Stimulated activated naive B cell treated with anti-CD40 and anti-IgM and Interleukin-4, amounts not matched to agents 10 μg/mL and 1 μg/mL and 100 μg/mL, for 72 hours (primary cell): ENCODE results near the gene INPP4A.

Experiments
- ATAC-seq, 2 donors: fragments of 150-1000 bp; cut with Tn5 transposase; replicated peaks; 2 replicates each; pipeline ENCODE4 v1.10.0; 2021; ENCODE audit warnings: moderate library complexity in 1 of 2
- DNase-seq: peaks from one replicate; pipeline ENCODE4 v3.0.0; 2021
- H3K27ac Mint-ChIP-seq: one replicate; pipeline ENCODE4 v1.8.0; 2022; ENCODE audit warnings: mild to moderate bottlenecking, mixed read lengths
- H3K27me3 Mint-ChIP-seq, 2 donors: one replicate each; pipeline ENCODE4 v1.8.0; 2022; ENCODE audit warnings: mixed read lengths in 2 of 2
- H3K36me3 Mint-ChIP-seq, 2 donors: one replicate each; pipeline ENCODE4 v1.8.0; 2022; ENCODE audit warnings: mixed read lengths in 2 of 2, mild to moderate bottlenecking in 1 of 2
- H3K4me1 Mint-ChIP-seq, 2 donors: one replicate each; pipeline ENCODE4 v1.8.0; 2022; ENCODE audit warnings: mixed read lengths in 2 of 2, mild to moderate bottlenecking in 1 of 2
- H3K4me3 Mint-ChIP-seq, 2 donors: one replicate each; pipeline ENCODE4 v1.8.0; 2022; ENCODE audit warnings: mild to moderate bottlenecking in 2 of 2, mixed read lengths in 2 of 2, moderate library complexity in 1 of 2
- H3K9me3 Mint-ChIP-seq, 2 donors: one replicate each; pipeline ENCODE4 v1.8.0; 2022; ENCODE audit warnings: mixed read lengths in 2 of 2, mild to moderate bottlenecking in 1 of 2

The INPP4A gene

DNA sequence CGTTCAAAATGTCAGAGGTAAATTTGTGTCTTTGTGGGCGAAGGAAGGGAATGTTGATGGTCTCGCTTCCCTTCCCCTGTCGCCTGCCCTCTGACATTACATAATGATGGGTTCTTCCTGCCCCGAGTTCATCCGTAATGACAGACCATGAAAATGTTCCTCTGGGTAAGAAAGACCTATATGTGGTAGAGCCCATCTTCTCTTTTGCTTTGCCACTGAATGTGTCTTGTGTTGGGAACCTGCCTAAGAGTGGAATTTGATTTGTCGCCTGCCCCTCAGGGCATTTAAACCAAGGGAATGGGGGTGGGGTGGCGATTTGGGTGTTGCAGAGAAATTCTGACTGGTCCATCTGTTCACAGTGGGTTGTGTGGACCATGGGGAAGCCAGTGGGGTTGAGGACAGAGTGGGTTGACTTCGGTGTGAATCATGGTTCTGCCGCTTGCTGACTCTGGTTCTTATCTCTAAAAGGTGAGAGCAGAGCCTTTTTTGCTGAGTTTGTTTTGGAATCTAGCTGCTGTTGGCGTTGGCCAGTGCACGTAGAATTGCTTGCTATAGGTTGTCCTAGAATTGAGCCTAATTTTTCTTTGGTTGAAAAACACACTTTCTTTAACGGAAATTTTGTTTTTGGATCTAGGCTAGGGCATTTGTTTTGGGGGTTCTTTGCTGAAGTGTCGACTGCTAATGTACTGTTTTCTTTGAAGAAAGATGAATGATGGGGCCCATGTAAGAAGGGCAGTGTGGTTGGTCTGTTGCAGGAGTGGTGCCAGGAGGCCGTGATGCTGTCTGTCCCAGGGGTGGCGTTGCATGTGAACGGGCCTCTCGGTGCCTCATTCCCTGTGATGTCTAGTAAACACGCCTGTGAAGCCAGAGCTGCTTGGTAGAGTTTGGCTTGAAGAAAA lies 1.3 kb downstream of the INPP4A start:
- Mint-ChIP-seq H3K9me3 (no peaks in the 10 kb centered on the region), H3K36me3 (peaks cover 0 to 5% of the 10 kb centered on the region in 2 donors), H3K4me1 (peaks cover 13 to 50% of the 10 kb centered on the region in 2 donors), H3K27me3 (no peaks in the 10 kb centered on the region), H3K4me3 (peak overlapping the region; percentile 93), H3K27ac (peak overlapping the region; percentile 90)
- DNase-seq = no peak
- peak in 1 of 2 donors; percentile 2 for ATAC-seq

DNA sequence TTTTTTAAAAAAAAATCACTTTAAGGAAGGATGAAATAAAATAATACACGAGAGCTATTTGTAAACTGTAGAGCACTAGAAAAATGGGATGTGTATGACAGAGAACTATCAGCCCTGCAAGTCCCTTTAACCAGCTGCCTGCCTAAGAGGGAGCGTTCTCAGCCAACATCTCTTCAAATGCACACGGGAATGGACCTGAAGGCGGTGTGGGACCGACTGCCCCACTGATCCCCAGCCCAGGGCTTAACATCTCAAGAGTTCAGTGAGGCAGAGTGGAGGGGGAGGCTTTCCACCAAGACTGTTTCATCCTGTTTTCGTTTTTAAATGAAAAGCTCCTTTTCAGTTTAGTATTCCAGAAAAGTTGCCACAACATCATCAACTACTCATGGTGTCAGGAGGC lies 2.2 kb downstream of the INPP4A start:
- peaks cover 15 to 53% of the 10 kb centered on the region in 2 donors for H3K4me1 Mint-ChIP-seq

DNA sequence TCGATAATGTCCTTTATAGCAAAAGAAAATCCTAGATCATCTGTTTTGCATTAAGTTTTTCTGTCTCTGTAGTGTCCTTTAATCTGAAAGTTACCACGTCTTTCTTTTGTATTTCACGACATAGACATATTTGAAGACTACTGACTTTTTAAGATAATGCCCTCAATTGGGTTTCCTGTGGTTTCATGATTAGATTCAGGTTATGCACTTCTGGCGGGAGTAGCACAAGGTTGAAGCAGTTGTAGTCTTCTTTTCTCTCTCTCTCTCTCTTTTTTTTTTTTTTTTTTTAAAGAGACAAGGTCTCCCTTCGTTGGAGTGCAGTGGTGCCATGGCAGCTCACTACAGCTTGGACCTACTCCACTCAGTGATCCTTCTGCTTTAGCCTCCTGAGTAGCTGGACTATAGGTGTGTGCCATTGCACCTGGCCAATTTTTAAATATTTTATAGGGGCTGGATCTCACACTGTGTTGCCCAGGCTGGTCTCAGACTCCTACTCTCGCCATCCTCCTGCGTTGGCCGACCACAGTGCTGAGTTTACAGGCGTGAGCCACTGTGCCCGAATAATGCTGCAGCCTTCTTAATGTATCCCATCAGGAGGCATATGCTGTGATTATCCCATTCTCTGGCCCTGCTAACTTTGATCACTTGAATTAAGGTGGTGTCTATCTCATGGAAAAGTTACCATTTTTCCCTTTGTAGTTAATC lies 3.9 kb downstream of the INPP4A start:
- Mint-ChIP-seq H3K4me3 (no peak overlapping the region), H3K27me3 (no peaks in the 10 kb centered on the region), H3K4me1 (peaks cover 25 to 62% of the 10 kb centered on the region in 2 donors), H3K9me3 (peaks cover 0 to 1% of the 10 kb centered on the region in 2 donors), H3K36me3 (peaks cover 0 to 8% of the 10 kb centered on the region in 2 donors), H3K27ac (no peak overlapping the region)
- ATAC-seq (no peak), DNase-seq (no peak)

More for the DNA sequence above, 2.2 kb downstream of the INPP4A start:
- no peak overlapping the region for H3K4me3 Mint-ChIP-seq
- peaks cover 0 to 6% of the 10 kb centered on the region in 2 donors for H3K36me3 Mint-ChIP-seq
- no peaks in the 10 kb centered on the region for H3K9me3 Mint-ChIP-seq
- no peak overlapping the region for H3K27ac Mint-ChIP-seq
- ATAC-seq = no peak
- H3K27me3 Mint-ChIP-seq = no peaks in the 10 kb centered on the region
- DNase-seq = no peak

DNA sequence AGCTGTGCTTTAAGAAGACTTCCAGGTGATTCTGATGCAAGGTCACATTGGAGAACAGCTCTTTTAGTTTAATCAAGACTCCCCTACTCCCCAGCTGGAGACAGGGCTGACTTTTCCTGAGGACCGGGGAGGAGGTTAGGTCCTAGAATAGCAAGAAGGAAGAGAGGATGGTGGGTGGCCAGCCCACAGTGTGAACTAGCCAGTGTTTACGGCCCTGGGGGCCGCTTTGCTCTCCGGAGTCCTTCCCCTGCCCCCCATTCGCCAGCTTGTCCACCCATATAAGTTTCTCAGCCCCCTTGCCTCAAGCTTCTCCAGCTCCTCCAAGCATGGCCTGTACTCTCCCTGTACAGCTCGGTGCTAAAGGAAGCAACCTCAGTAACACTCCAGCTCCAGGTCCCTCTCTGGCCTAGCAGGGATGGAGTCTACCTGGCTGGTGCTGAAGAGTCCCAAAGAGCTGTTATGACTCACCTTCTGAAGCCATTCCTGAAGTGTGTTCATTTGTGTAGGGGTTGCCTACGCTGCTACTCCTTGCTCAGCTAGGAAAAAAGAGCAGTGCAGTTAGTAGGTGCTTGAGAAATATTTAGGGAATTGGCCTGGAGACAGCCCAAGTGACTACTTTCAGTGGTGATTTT lies 7.9 kb downstream of the INPP4A start:
- ATAC-seq (no peak), DNase-seq (no peak)
- peaks cover 37 to 69% of the 10 kb centered on the region in 2 donors for H3K4me1 Mint-ChIP-seq
- H3K4me3 Mint-ChIP-seq = no peak overlapping the region
- peaks cover 4 to 6% of the 10 kb centered on the region in 2 donors for H3K36me3 Mint-ChIP-seq
- no peaks in the 10 kb centered on the region for H3K27me3 Mint-ChIP-seq
- peaks cover 0 to 2% of the 10 kb centered on the region in 2 donors for H3K9me3 Mint-ChIP-seq
- H3K27ac Mint-ChIP-seq = no peak overlapping the region

DNA sequence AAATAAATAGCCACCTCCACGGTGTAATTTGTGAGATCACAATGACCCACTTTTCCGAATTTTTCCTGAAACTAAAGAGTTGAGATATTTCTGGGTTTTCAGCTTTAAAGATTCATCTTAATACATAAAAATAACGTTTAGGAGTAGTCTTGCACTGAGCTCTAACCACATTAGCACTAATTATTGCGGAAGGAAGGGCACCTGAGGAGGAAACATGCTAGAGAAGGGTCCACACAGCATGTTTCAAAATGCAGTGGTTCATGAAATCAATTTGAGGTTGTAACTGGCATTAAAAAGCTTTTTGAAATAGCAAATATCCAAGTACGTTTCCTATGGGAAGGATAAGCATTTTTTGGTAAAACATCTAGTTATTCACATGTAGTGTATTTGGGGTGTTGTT lies 8.4 kb downstream of the INPP4A start:
- DNase-seq = no peak
- ATAC-seq = no peak
- Mint-ChIP-seq H3K4me3 (no peak overlapping the region), H3K27me3 (no peaks in the 10 kb centered on the region), H3K9me3 (peaks cover 0 to 2% of the 10 kb centered on the region in 2 donors), H3K27ac (no peak overlapping the region), H3K36me3 (peaks cover 4 to 6% of the 10 kb centered on the region in 2 donors), H3K4me1 (peaks cover 37 to 71% of the 10 kb centered on the region in 2 donors)

DNA sequence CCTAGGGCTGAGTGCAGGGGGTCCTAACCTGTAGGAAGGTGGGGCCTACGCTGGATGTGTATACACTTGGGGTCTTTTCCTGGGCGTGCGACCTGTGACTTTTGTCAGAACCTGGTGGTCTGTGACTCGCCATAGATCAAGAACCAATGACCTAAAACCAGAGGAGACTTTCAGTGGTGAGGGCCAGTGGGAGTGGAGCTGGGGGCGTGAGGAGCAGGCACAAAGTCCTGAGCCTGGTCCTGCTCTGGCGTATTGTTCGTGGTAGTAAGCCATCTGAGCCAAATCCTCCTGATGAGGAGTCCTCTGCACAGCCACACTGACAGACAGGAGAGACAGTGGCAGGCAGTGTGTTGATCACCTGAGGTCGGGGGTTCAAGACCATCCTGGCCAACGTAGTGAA lies 8.9 kb downstream of the INPP4A start:
- peak overlapping the region in 1 of 2 donors; percentile 14 for H3K4me3 Mint-ChIP-seq
- peaks cover 6 to 7% of the 10 kb centered on the region in 2 donors for H3K36me3 Mint-ChIP-seq
- H3K4me1 Mint-ChIP-seq = peaks cover 42 to 73% of the 10 kb centered on the region in 2 donors
- H3K27ac Mint-ChIP-seq = peak overlapping the region; percentile 27
- ATAC-seq (no peak), DNase-seq (no peak)
- H3K9me3 Mint-ChIP-seq = peaks cover 0 to 2% of the 10 kb centered on the region in 2 donors
- peaks cover 0 to 3% of the 10 kb centered on the region in 2 donors for H3K27me3 Mint-ChIP-seq

DNA sequence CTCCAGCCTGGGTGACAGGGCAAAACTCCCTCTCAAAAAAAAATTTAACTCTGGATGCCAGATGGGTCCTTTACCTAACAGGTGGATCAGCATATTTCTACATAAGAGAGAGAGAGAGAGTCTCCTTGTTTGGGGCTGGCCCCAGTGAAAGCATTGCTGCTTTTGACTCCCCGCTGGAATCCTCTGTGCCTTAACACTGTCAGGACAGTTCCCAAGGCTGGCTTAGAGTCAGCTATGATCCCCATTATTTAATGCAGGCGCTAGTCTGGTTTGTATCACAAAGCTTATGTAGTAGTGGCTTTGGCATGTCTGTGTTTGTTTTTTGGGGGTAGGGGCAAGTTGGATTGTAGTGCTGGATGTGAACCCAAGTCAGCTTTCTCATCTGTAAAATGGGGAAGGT lies 9.4 kb downstream of the INPP4A start:
- peaks cover 0 to 5% of the 10 kb centered on the region in 2 donors for H3K27me3 Mint-ChIP-seq
- no peak for ATAC-seq
- peaks cover 0 to 2% of the 10 kb centered on the region in 2 donors for H3K9me3 Mint-ChIP-seq
- H3K36me3 Mint-ChIP-seq = peaks cover 6 to 9% of the 10 kb centered on the region in 2 donors
- no peak for DNase-seq
- peaks cover 44 to 74% of the 10 kb centered on the region in 2 donors for H3K4me1 Mint-ChIP-seq
- H3K4me3 Mint-ChIP-seq = peak overlapping the region in 1 of 2 donors; percentile 20
- H3K27ac Mint-ChIP-seq = no peak overlapping the region

DNA sequence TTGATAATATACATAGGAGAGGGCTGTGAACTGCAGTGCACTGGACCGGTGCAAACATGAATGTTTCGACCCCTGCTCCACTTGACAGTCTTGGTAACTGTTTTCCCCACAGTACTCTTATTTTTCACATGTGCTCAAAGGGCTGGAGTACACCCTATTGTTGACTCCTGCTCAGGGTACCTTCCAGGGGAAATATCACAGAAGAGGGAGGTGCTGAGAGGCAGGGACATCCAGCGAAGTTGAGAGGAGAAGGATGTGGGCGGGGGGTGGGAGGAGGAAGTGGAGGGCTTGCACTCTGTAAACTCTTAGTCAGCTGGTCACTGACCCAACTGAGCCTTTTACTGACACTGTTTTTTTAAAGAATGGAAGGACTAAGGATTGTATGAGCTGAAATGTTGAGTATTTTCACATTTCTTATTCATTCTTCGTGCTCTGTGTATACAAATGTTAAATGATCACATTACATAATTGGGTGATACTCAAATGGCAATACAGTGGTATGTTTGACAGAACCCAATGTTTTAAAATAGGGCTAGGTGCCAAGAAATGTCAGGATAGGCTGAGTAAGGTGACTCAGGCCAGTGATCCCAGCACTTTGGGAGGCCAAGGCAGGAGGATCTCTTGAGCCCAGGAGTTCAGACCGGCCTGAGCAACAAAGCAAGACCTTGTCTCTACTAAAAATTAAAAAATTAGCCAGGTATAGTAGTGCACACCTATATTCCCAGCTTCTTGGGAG lies 10.0 kb downstream of the INPP4A start:
- H3K4me1 Mint-ChIP-seq = peaks cover 50 to 80% of the 10 kb centered on the region in 2 donors
- no peak for DNase-seq
- peak overlapping the region; percentile 17 to 44 for H3K4me3 Mint-ChIP-seq
- peaks cover 0 to 5% of the 10 kb centered on the region in 2 donors for H3K27me3 Mint-ChIP-seq
- peak; percentile 44 to 49 for ATAC-seq
- peaks cover 6 to 9% of the 10 kb centered on the region in 2 donors for H3K36me3 Mint-ChIP-seq
- peaks cover 0 to 2% of the 10 kb centered on the region in 2 donors for H3K9me3 Mint-ChIP-seq
- peak overlapping the region; percentile 82 for H3K27ac Mint-ChIP-seq

DNA sequence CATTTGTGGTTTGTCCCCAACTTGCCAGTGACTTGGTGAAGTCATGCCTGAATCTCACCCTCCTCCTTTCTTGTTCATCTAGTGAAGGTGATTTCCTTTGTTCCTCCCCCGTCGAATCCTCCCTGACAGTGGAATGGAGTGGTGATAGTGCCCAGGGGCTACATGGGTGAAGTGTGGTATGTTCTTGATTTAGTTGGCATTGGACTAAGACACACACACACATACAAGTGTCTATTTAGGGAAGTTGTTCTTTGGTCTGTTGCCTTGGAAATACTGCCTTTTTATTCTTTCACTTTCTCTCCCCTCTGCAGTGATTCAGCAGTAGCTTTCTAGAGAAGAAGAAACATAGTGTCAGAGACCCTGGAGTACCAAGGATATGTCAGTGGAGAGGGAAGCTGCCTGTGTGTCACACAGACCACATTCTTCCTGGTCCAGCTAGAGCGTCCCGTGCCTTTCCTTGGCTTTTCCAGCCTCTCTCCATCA lies 10.9 kb downstream of the INPP4A start:
- Mint-ChIP-seq H3K27me3 (peaks cover 0 to 5% of the 10 kb centered on the region in 2 donors), H3K36me3 (peaks cover 6 to 9% of the 10 kb centered on the region in 2 donors), H3K4me1 (peaks cover 57 to 87% of the 10 kb centered on the region in 2 donors), H3K4me3 (peak overlapping the region; percentile 44 to 74), H3K27ac (peak overlapping the region; percentile 82), H3K9me3 (peaks cover 0 to 2% of the 10 kb centered on the region in 2 donors)
- ATAC-seq = peak; percentile 72 to 73
- DNase-seq = no peak

DNA sequence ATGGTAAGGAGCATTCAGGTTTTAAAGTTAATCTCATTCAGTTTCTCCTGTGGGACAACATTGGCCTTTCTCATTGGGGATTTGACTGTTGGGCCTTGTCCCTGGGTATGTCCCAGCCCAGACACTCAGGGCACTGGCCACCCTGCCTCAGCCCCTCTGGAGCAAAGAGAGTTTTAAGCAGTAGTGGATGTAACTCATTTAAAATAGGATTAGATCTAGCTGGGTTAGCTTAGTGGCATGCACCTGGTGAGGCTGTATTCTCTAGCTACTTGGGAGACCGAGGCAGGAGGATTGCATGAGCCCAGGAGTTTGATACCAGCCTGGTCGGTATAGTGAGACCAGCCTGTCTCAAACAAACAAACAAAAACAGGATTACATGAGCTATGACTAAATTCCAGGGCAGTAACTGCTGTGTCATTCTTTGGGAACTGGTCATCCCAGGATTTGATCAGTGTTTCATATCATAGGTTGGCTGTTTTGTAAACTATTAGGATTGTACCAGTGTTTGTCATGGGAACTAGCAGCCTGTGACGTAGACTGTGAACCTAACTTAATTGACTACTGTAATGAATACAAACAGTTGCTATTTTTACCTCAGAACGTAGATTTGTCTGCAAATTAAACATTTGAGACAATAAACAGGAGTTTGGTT lies 12.5 kb downstream of the INPP4A start:
- H3K27ac Mint-ChIP-seq = no peak overlapping the region
- no peak overlapping the region for H3K4me3 Mint-ChIP-seq
- H3K36me3 Mint-ChIP-seq = peaks cover 5 to 12% of the 10 kb centered on the region in 2 donors
- peaks cover 67 to 87% of the 10 kb centered on the region in 2 donors for H3K4me1 Mint-ChIP-seq
- DNase-seq = no peak
- H3K27me3 Mint-ChIP-seq = peaks cover 0 to 5% of the 10 kb centered on the region in 2 donors
- H3K9me3 Mint-ChIP-seq = peaks cover 0 to 4% of the 10 kb centered on the region in 2 donors
- ATAC-seq = no peak

DNA sequence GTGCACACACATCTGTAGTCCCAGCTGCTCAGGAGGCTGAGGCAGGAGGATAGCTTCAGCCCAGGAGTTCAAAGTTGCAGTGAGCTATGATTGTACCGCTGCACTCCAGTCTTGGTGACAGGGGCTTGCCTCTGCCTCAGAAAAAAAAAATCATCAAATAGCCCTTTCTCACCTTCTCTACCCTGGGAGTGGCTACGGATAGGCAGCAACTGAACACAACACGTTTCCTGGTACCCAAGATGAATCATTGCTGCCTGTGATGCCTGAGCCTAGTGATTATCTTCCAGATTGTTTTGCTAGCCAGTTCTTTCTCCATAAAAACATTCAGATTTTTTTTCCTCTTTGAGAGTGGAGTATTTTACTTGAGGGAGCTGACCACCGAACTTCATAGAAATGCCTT lies 13.5 kb downstream of the INPP4A start:
- Mint-ChIP-seq H3K4me1 (peaks cover 64 to 82% of the 10 kb centered on the region in 2 donors), H3K27me3 (peaks cover 0 to 5% of the 10 kb centered on the region in 2 donors), H3K27ac (no peak overlapping the region), H3K36me3 (peaks cover 5 to 14% of the 10 kb centered on the region in 2 donors), H3K4me3 (no peak overlapping the region), H3K9me3 (peaks cover 0 to 4% of the 10 kb centered on the region in 2 donors)
- DNase-seq (no peak), ATAC-seq (no peak)

DNA sequence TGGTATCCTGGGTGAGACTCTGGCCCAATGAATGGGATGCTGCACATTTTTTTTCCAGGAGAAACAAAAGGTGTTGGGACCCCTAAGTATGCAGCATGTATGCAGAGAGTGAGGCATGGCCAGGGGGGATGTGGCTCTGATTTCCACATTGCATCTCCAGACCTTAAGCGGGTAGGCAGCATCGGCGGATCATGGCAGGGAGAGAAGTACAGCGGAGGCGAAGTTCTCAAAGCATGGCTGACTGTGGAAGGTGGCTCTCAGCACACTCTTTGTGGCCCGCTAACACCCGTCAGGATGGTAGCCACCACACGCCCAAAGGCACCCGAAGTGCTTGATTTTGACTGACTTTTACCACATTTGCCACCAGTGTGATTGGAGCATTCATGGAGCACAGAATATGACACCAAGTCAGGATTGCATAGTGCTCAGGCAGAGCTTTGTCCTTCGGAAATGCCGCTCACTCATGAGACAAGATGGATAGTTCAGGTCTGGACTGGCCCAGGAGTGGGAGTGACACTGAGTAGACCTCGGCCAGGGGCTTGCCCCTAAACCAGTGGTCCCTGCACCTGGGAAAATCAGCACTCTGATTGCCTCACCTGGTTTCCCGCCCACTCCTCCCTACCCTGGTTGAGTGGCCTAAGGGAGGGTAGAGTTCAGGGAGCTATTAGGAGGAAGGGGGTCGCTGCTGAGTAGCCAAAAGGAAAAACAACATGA lies 14.2 kb downstream of the INPP4A start:
- DNase-seq (no peak), ATAC-seq (no peak)
- Mint-ChIP-seq H3K27ac (no peak overlapping the region), H3K27me3 (peaks cover 0 to 5% of the 10 kb centered on the region in 2 donors), H3K4me3 (no peak overlapping the region), H3K4me1 (peaks cover 65 to 82% of the 10 kb centered on the region in 2 donors), H3K36me3 (peaks cover 5 to 17% of the 10 kb centered on the region in 2 donors), H3K9me3 (peaks cover 0 to 2% of the 10 kb centered on the region in 2 donors)
